Measurements from ENCODE around the gene STAT3. TPM values are rescaled to one million over a fixed set of nuclear protein-coding genes. Genes with fewer than 3 reads are reported as not detected.

The STAT3 gene
- total RNA-seq, 6 experiments from 2014 or later: 65.3 to 74.5 (median 68.8) TPM

DNA sequence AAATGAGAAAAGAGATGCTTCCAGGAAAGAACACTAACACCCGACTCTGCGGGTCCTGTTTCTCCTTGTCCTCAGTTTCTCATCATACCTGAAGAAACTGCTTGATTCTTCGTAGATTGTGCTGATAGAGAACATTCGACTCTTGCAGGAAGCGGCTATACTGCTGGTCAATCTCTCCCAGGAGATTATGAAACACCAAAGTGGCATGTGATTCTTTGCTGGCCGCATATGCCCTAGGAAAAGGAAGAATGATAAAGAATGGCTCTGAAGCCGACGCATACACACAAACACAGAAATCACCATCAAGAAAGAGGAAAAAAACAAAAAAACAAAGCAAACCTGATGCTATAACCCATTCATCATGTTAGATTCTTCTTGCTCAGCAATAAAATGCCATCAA is 41.8 kb downstream of the STAT3 start:
- Mint-ChIP-seq H3K27ac (no peak overlapping the region), H3K36me3 (ENCODE audit: low read depth) (peaks cover 23% of the 10 kb centered on the region), H3K27me3 (ENCODE audit: insufficient read depth) (peaks cover 2% of the 10 kb centered on the region), H3K4me3 (no peak overlapping the region), H3K9me3 (no peaks in the 10 kb centered on the region), H3K4me1 (ENCODE audit: low read depth) (peaks cover 57% of the 10 kb centered on the region)
- DNase-seq: no peak
- TF ChIP-seq, protein P1, sequence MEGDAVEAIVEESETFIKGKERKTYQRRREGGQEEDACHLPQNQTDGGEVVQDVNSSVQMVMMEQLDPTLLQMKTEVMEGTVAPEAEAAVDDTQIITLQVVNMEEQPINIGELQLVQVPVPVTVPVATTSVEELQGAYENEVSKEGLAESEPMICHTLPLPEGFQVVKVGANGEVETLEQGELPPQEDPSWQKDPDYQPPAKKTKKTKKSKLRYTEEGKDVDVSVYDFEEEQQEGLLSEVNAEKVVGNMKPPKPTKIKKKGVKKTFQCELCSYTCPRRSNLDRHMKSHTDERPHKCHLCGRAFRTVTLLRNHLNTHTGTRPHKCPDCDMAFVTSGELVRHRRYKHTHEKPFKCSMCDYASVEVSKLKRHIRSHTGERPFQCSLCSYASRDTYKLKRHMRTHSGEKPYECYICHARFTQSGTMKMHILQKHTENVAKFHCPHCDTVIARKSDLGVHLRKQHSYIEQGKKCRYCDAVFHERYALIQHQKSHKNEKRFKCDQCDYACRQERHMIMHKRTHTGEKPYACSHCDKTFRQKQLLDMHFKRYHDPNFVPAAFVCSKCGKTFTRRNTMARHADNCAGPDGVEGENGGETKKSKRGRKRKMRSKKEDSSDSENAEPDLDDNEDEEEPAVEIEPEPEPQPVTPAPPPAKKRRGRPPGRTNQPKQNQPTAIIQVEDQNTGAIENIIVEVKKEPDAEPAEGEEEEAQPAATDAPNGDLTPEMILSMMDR (IDR thresholded peaks at IDR 0.05): no peak

DNA sequence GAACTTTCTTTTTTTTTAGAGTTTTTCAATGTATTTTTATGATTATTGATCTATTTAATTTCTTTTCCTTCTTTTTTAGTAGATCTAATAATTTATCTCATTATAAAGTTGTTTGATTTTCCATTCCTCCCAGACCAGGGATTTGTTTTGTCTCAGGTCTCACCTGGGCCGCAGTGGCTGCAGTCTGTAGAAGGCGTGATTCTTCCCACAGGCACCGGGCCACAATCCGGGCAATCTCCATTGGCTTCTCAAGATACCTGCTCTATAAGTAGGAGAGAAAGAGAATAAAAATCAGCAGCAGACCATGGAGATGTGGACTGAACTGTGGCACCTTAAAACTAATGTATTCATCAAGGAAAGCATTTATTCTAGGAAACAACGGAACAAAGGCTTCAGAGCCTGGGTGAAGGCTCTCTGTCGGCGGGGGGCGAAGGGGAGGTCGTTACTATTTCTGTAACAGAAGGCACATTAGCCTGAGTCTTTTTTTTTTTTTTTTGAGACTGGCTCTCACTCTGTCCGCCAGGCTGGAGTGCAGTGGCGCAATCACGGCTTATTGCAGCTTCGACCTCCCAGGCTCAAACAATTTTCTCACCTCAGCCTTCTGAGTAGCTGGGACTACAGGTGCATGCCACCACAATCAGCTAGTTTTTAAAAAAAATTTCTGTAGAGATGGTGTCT is 42.7 kb downstream of the STAT3 start:
- Mint-ChIP-seq H3K9me3 (no peaks in the 10 kb centered on the region), H3K27ac (no peak overlapping the region), H3K27me3 (ENCODE audit: insufficient read depth) (peaks cover 2% of the 10 kb centered on the region), H3K4me1 (ENCODE audit: low read depth) (peaks cover 67% of the 10 kb centered on the region), H3K4me3 (no peak overlapping the region), H3K36me3 (ENCODE audit: low read depth) (peaks cover 33% of the 10 kb centered on the region)
- DNase-seq: no peak
- TF ChIP-seq, protein P1 (IDR thresholded peaks at IDR 0.05): no peak

DNA sequence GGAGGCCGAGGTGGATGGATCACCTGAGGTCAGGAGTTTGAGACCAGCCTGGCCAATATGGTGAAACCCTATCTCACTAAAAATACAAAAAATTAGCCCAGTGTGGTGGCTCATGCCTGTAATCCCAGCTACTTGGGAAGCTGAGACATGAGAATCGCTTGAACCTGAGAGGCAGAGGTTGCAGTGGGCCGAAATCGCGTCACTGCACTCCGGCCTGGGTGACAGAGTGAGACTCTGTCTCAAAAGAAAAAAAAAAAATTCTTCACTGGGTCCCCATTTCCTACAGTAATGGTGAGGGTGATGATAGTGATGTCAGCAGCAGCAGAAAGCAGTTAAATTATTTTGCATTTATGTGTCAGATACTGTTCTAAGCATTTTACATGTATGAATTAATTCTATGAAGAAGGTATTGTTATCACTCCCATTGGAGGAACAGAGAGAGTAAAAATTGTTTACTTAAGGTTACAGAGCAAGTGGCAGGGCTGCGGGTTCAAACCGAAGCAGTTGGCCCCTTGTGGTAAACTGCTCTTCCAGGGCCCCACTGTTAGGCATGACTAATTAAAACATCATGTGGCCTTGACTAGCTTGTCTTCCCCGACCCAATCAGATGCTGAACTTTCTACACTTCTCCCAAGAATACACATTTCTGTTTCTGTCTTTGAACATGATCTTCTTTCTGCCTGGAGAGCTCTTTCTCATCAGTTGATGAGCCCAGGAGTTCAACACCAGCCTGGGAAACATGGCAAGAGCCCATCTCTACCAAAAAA is 45.8 kb downstream of the STAT3 start:
- TF ChIP-seq, protein P1 (IDR thresholded peaks at IDR 0.05): no peak
- Mint-ChIP-seq H3K27me3 (ENCODE audit: insufficient read depth) (peaks cover 4% of the 10 kb centered on the region), H3K9me3 (no peaks in the 10 kb centered on the region), H3K36me3 (ENCODE audit: low read depth) (peaks cover 38% of the 10 kb centered on the region), H3K27ac (peak overlapping the region; percentile 39), H3K4me1 (ENCODE audit: low read depth) (peaks cover 49% of the 10 kb centered on the region), H3K4me3 (peak overlapping the region; percentile 29; the same call in 1 of the 2 replicates)
- peak; percentile 44 for DNase-seq

DNA sequence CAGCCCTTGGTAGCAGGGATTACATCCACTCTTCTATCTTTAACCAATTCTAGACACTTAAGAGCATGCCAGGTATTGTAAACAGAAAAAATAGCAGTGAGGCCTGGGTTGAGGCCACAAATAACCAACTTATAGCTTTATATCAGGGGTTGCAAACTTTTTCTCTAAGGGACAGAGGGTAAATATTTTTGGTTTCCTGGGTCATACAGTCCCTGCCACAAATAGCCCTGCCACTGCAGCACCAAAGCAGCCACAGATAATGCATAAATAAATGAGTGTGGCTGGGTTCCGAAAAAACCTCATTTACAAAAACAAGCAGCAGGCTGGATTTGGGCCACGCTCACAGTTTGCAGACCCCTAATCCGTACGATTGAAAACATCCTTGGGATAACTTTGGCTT is 46.7 kb downstream of the STAT3 start:
- Mint-ChIP-seq H3K9me3 (no peaks in the 10 kb centered on the region), H3K4me1 (ENCODE audit: low read depth) (peaks cover 41% of the 10 kb centered on the region), H3K27ac (peak overlapping the region; percentile 15; the same call in 1 of the 2 replicates), H3K36me3 (ENCODE audit: low read depth) (peaks cover 41% of the 10 kb centered on the region), H3K4me3 (no peak overlapping the region), H3K27me3 (ENCODE audit: insufficient read depth) (peaks cover 3% of the 10 kb centered on the region; the same call in 1 of the 2 replicates)
- TF ChIP-seq, protein P1 (IDR thresholded peaks at IDR 0.05): no peak
- DNase-seq: no peak

- H3K4me1 Mint-ChIP-seq (ENCODE audit: low read depth): peaks cover 37% of the 10 kb centered on the region
- peaks cover 3% of the 10 kb centered on the region; the same call in 1 of the 2 replicates for H3K27me3 Mint-ChIP-seq (ENCODE audit: insufficient read depth)
- no peaks in the 10 kb centered on the region for H3K9me3 Mint-ChIP-seq
- peak overlapping the region; percentile 44; the same call in 1 of the 2 replicates for H3K27ac Mint-ChIP-seq
- TF ChIP-seq, protein P1 (IDR thresholded peaks at IDR 0.05): no peak
- H3K36me3 Mint-ChIP-seq (ENCODE audit: low read depth): peaks cover 42% of the 10 kb centered on the region
- no peak overlapping the region for H3K4me3 Mint-ChIP-seq
- no peak for DNase-seq
Measured at GRCh38 chr17:42340691-42341127, 47.5 kb downstream of the STAT3 start.
